AG04450 (cell line): ENCODE results near the gene DCDC1. TPM values are rescaled to one million over a fixed set of nuclear protein-coding genes. Genes with fewer than 3 reads are reported as not detected.
A peak's percentile ranks its signal among the peaks of the same experiment; 100 is the strongest.

Experiments used
- CTCF ChIA-PET: fragments of 300-600, 350-600 bp; formaldehyde crosslinking; extraction: SDS; loops from one replicate; lab custom pipeline; 2022; ENCODE audit warnings: antibody characterized with exemption, inconsistent platforms; lab: Charles Lee
- POLR2A ChIA-PET: fragments of 350-600 bp; formaldehyde crosslinking; extraction: SDS; loops from one replicate; lab custom pipeline; 2021; ENCODE audit warnings: antibody characterized with exemption, inconsistent platforms; lab: Yijun Ruan, JAX
- DNase-seq: peaks from one replicate; pipeline ENCODE4 v3.0.0-alpha.2; 2011; ENCODE audit warnings: low read depth, low spot score
- H3K27ac ChIP-seq: one replicate; pipeline ENCODE4 v1.5.1; 2012; ENCODE audit warnings: low read depth, low read length, control low read depth
- H3K27me3 ChIP-seq: one replicate; pipeline ENCODE4 v1.6.0; 2012; ENCODE audit warnings: low read length; ENCODE audit not compliant: control insufficient read depth, insufficient read depth
- H3K4me3 ChIP-seq: 2 replicates; pipeline ENCODE4 v1.5.1; 2011; ENCODE audit warnings: mild to moderate bottlenecking, low read depth, low read length, control low read depth
- H3K9me3 ChIP-seq: 2 replicates; pipeline ENCODE4 v1.5.1; 2012; ENCODE audit warnings: low read length; ENCODE audit not compliant: control insufficient read depth, insufficient read depth
- CTCF ChIP-seq: IDR thresholded peaks from 2 replicates; pipeline ENCODE4 v1.5.1; 2011; ENCODE audit warnings: low read depth, low read length, control low read depth, inconsistent platforms
- polyA minus RNA-seq: library from RNA; depleted of rRNA, polyadenylated mRNA; stranded (reverse); fragments of >200 nt; gene quantifications from 2 replicates; pipeline ENCODE4 v1.2.3, GENCODE V29; 2011; rRNA and poly(A)+ RNA removed
- polyA plus RNA-seq: library from polyadenylated mRNA; depleted of rRNA; stranded (reverse); fragments of >200 nt; gene quantifications from 2 replicates; pipeline ENCODE4 v1.2.3, GENCODE V29; 2011; rRNA removed

DCDC1 gene
- polyA plus RNA-seq (0.02 TPM in 1 of 2 replicates, not detected in the other), polyA minus RNA-seq (not detected in 2 replicates)

- no peaks in the 10 kb centered on the region for H3K27me3 ChIP-seq
- DNase-seq, result peak; percentile 72
- ChIA-PET POLR2A (interaction anchor here (0.7 kb wide), 1 partner anchor 721 kb away, joined by 3 read pairs; no protein-coding TSS in a partner anchor), CTCF (interaction anchor here (0.5 to 1.4 kb wide), 5 partner anchors 12 to 28 kb away, joined by 3 to 4 read pairs (median 4); no protein-coding TSS in a partner anchor)
- peak within 1 kb of the TSS; percentile 87 for H3K4me3 ChIP-seq
- no peaks in the 10 kb centered on the region for H3K9me3 ChIP-seq
- TF ChIP-seq CTCF, result no peak
- H3K27ac ChIP-seq, result peak within 1 kb of the TSS; percentile 83
Measured at GRCh38 chr11:31369348-31370329, at the start of gene DCDC1, which contains the start of gene DNAJC24. Gene DCDC1 (minus strand): TSS chr11:31369739. CDS start chr11:31328280, 41,459 bp downstream. Gene DNAJC24 (plus strand): TSS chr11:31369860. CDS start chr11:31370749, 889 bp downstream.

GRCh38 chr11:31419138-31419537 lies 49.6 kb upstream of the DCDC1 start:
- H3K9me3 ChIP-seq, result no peaks in the 10 kb centered on the region
- DNase-seq, result no peak

GRCh38 chr11:31417816-31418215 lies 48.3 kb upstream of the DCDC1 start:
- ChIA-PET POLR2A (no interaction called here), CTCF (interaction anchor here (0.6 to 1.7 kb wide), 5 partner anchors 12 to 758 kb away, joined by 3 to 5 read pairs (median 3); no protein-coding TSS in a partner anchor)
- no peaks in the 10 kb centered on the region for H3K9me3 ChIP-seq
- H3K27ac ChIP-seq, result no peak overlapping the region
- DNase-seq, result no peak
- H3K4me3 ChIP-seq, result no peak overlapping the region
- H3K27me3 ChIP-seq, result no peaks in the 10 kb centered on the region
- no peak for TF ChIP-seq CTCF

More at GRCh38 chr11:31419138-31419537, 49.6 kb upstream of the DCDC1 start:
- H3K27me3 ChIP-seq, result no peaks in the 10 kb centered on the region
- no peak overlapping the region for H3K27ac ChIP-seq
- no peak for TF ChIP-seq CTCF
- CTCF ChIA-PET, result interaction anchor here (0.8 to 1.7 kb wide), 3 partner anchors 11 to 539 kb away, joined by 3 to 5 read pairs (median 3); no protein-coding TSS in a partner anchor
- no peak overlapping the region for H3K4me3 ChIP-seq
- POLR2A ChIA-PET, result no interaction called here

- no peaks in the 10 kb centered on the region for H3K27me3 ChIP-seq
- no peak for DNase-seq
- H3K9me3 ChIP-seq, result no peaks in the 10 kb centered on the region
- ChIA-PET CTCF (interaction anchor here (0.8 to 1.7 kb wide), 3 partner anchors 396 to 759 kb away, joined by 3 to 5 read pairs (median 5); no protein-coding TSS in a partner anchor), POLR2A (no interaction called here)
- no peak for TF ChIP-seq CTCF
- H3K4me3 ChIP-seq, result no peak overlapping the region
- no peak overlapping the region for H3K27ac ChIP-seq
Measured at GRCh38 chr11:31417357-31417756, 47.8 kb upstream of the DCDC1 start.
